ENCODE data around the gene MAEA. TPM values are rescaled to one million over a fixed set of nuclear protein-coding genes. Genes with fewer than 3 reads are reported as not detected.

Gene MAEA
- total and polyA plus RNA-seq, 2 experiments from 2014 or later, result 49.8 to 99.0 TPM

DNA sequence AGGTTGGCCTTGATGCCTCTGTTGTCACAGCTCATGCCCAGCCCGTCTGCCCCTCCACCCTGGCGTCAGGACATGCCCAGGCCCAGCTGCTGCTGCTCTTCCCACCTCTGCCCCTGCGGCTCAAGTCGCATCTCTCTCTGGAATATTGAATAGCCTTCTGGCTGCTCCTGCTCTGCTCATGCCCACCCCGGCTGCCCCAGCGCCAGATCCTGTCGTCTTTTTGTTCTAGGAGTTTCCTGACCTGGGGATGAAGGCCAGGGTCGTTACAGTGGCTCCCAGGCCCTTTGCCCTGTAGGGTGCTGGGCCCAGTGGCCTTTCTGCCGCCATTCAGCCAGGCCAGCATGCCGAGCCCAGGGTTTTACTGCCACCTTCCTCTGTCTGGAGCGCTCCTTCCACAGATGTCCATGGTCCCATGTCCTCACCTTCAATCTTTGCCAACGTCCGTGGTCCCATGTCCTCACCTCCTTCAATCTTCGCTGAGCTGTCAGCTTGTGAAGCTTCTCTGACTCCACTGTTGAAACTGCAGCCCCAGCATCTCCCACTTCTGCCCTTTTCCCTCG lies 9.7 kb downstream of the MAEA start:
- Mint-ChIP-seq H3K9me3 (no peaks in the 10 kb centered on the region), H3K27me3 (ENCODE audit: insufficient read depth, low read depth, poor library complexity) (peaks cover 9% of the 10 kb centered on the region), H3K4me1 (peaks cover 28% of the 10 kb centered on the region), H3K4me3 (no peak overlapping the region), H3K27ac (no peak overlapping the region; the same call in none of the 2 replicates), H3K36me3 (ENCODE audit: low read depth) (peaks cover 24% of the 10 kb centered on the region)
- H3K4me2 ChIP-seq, result no peak overlapping the region
- H3K9me2 ChIP-seq (ENCODE audit: insufficient read depth), result no peaks in the 10 kb centered on the region
- no peak overlapping the region for H2AFZ ChIP-seq
- no peaks in the 10 kb centered on the region for H3K36me3 ChIP-seq (ENCODE audit: insufficient read depth)
- H3K4me1 ChIP-seq (ENCODE audit: insufficient read depth), result peaks cover 1% of the 10 kb centered on the region
- H3K4me3 ChIP-seq, result no peak overlapping the region
- no peak for TF ChIP-seq EZH2phosphoT487 (IDR thresholded peaks at IDR 0.05; ENCODE audit: unreplicated experiment)
- no peak for TF ChIP-seq ZNF462 (CRISPR knock-in tag; IDR thresholded peaks at IDR 0.05)
- no peak for TF ChIP-seq REST (IDR thresholded peaks at IDR 0.05; ENCODE audit: unreplicated experiment)
- TF ChIP-seq EZH2 (IDR thresholded peaks at IDR 0.05; ENCODE audit: low read depth, unreplicated experiment), result no peak
- no peak for TF ChIP-seq ETS1 (IDR thresholded peaks at IDR 0.05)
- TF ChIP-seq, protein P1, sequence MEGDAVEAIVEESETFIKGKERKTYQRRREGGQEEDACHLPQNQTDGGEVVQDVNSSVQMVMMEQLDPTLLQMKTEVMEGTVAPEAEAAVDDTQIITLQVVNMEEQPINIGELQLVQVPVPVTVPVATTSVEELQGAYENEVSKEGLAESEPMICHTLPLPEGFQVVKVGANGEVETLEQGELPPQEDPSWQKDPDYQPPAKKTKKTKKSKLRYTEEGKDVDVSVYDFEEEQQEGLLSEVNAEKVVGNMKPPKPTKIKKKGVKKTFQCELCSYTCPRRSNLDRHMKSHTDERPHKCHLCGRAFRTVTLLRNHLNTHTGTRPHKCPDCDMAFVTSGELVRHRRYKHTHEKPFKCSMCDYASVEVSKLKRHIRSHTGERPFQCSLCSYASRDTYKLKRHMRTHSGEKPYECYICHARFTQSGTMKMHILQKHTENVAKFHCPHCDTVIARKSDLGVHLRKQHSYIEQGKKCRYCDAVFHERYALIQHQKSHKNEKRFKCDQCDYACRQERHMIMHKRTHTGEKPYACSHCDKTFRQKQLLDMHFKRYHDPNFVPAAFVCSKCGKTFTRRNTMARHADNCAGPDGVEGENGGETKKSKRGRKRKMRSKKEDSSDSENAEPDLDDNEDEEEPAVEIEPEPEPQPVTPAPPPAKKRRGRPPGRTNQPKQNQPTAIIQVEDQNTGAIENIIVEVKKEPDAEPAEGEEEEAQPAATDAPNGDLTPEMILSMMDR (conservative IDR thresholded peaks at IDR 0.05; ENCODE audit: low read depth in 2 of 2), result no peak
- no peak for TF ChIP-seq STAT1 (IDR thresholded peaks at IDR 0.05; ENCODE audit: unreplicated experiment)
- TF ChIP-seq ZNF114 (CRISPR knock-in tag; IDR thresholded peaks at IDR 0.05), result no peak
- no peak for TF ChIP-seq POLR2AphosphoS5 (IDR thresholded peaks at IDR 0.05; ENCODE audit: low read depth)
- TF ChIP-seq CREB1 (CRISPR knock-in tag; IDR thresholded peaks at IDR 0.05; ENCODE audit: low read depth), result no peak
- TF ChIP-seq ZNF331 (CRISPR knock-in tag; IDR thresholded peaks at IDR 0.05; ENCODE audit: low read depth), result no peak
- TF ChIP-seq NANOG (IDR thresholded peaks at IDR 0.05; ENCODE audit: borderline replicate concordance), result no peak
- H4K20me1 ChIP-seq (replicated peaks; ENCODE audit: insufficient read depth), result peaks cover 28% of the 10 kb centered on the region
- no peak for DNase-seq (ENCODE audit: low spot score)
- H3K79me2 ChIP-seq (replicated peaks; ENCODE audit: insufficient read depth), result peaks cover 90% of the 10 kb centered on the region
- no peak overlapping the region for H3K27ac ChIP-seq (ENCODE audit: low read depth)
- H3K27me3 ChIP-seq (ENCODE audit: insufficient read depth), result no peaks in the 10 kb centered on the region
- H3F3A ChIP-seq (replicated peaks; ENCODE audit: low read depth), result no peaks in the 10 kb centered on the region
- no peak for ATAC-seq
